GM10266 (cell line): ENCODE measurements around the gene GALNT6.
"Not testable (repeated sequence)": the region's sequence is repeated elsewhere in the genome, so short reads cannot be mapped to it uniquely, and the experiment has no call there.

Experiments
- DNase-seq: peaks from one replicate; pipeline ENCODE4 v3.0.0; 2012; ENCODE audit errors: extremely low spot score
- CTCF ChIP-seq: IDR thresholded peaks from 2 replicates; pipeline ENCODE4 v1.5.1; 2012; ENCODE audit warnings: mild to moderate bottlenecking, low read depth; ENCODE audit not compliant: control insufficient read depth, insufficient read depth; ENCODE audit errors: missing control alignments

Gene GALNT6

DNA sequence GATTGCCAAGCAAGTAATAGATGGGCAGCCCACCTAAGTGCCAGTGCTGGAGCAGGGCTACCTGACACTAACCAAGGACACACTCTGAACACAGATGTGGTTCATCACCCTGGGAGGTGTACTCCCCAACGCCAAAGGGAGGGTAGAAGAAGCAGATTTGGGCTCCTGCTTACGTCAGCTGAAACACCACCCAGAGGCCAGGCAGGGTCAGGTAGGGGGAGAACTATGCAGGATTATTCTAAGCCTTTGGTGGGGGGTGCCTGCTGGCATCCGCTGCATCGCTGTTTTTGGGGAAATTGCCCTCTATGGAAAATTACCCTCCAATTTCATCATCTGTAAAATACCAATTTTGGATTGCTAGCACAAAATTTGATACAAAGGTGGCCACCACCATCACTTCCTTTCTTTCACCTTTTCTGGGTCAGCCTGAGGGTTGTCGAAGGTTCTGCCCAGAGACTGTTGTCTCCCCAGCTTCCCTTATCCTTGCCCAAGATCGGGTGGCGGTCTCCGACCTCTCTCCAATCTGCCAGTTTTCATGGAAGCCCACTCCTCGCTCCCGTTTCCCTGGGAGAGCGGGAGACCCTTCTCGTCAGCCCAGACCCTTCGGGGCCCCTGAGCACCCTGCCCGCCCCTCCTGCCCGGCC lies 67.8 kb downstream of the GALNT6 start:
- TF ChIP-seq CTCF, result no peak
- DNase-seq, result peak; percentile 59

DNA sequence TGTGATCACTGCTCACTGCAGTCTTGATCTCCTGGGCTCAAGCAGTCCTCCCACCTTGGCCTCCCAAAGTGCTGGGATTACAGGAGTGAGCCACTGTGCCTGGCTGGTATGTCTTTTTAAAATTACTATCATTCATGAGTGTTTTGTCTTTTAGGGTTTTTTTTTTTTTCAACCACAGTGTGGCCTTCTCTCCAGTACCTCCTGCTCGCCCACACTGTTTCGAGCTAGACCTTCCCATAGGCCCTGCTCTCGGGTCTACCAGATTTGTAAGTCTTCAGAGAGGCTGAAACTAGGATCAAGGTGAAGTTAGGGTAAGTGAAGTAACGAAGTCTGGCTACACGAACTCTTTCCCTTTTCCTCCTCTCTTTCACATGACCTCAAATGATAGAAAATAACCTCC lies 68.8 kb downstream of the GALNT6 start:
- DNase-seq, result peak; percentile 75
- no peak for TF ChIP-seq CTCF

- DNase-seq, result no peak
- no peak for TF ChIP-seq CTCF
Observed at GRCh38 chr12:51321882-51322281, 69.3 kb downstream of the GALNT6 start.

GRCh38 chr12:51320695-51321320 lies 70.4 kb downstream of the GALNT6 start:
- no peak for DNase-seq
- TF ChIP-seq CTCF, result no peak

- no peak for DNase-seq
- no peak for TF ChIP-seq CTCF
Observed at GRCh38 chr12:51320311-51320694, 70.9 kb downstream of the GALNT6 start.

GRCh38 chr12:51318846-51319599 lies 72.2 kb downstream of the GALNT6 start:
- TF ChIP-seq CTCF, result no peak
- no peak for DNase-seq

DNA sequence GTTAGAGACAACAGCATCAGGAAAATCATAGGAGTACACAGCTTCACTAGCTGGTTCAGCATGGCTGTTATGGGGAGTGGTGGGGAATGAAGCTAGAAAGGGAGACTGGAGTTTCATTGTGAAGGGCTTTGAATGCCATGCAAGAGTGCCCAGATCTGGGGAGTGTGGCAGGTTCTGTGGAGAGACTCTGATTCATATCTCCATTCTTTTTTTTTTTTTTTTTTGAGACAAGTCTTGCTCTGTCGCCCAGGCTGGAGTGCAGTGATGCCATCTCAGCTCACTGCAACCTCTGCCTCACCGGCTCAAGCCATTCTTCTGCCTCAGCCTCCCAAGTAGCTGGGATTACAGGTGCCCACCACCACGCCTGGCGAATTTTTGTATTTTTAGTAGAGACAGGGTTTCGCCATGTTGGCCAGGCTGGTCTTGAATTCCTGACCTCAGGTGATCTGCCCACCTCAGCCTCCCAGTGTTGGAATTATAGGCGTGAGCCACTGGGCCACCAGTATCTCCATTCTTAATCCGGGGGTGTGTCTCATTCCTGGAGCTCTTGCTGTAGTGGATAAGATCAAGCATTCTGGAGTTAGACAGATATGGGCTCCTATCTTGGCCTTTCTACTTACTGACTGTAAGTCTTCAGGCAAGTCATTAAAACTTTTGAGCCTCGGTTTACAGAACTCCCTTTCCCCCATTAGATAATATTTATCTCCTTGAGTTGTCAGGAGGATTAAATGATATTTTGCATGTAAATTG lies 73.0 kb downstream of the GALNT6 start:
- DNase-seq, result not testable (repeated sequence)
